HCT116 (cell line): ENCODE measurements around the gene PITRM1.

ENCODE experiments used
- CEBPB ChIP-seq: IDR thresholded peaks from 2 replicates; pipeline ENCODE4 v1.6.1; 2012; ENCODE audit warnings: low read depth
- CTCF ChIP-seq, 3 experiments: fragments of 200-600 bp in 1 of 3; sonication (generic) in 1 of 3; IDR thresholded peaks in 2 of 3; conservative IDR thresholded peaks in 1 of 3; 2 replicates each; pipeline ENCODE4 v1.5.1; 2012 to 2017; ENCODE audit warnings: low read depth in 2 of 3, low read length in 2 of 3, antibody characterized with exemption in 1 of 3, borderline replicate concordance in 1 of 3, control low read depth in 1 of 3, mild to moderate bottlenecking in 1 of 3, mixed read lengths in 1 of 3, mixed run types in 1 of 3, moderate library complexity in 1 of 3; ENCODE audit not compliant: insufficient read depth in 1 of 3
- POLR2A ChIP-seq: IDR thresholded peaks from 2 replicates; pipeline ENCODE4 v1.7.0; 2011; ENCODE audit warnings: borderline replicate concordance; ENCODE audit not compliant: insufficient read depth, insufficient read length; ENCODE audit errors: extremely low read depth
- POLR2AphosphoS5 ChIP-seq: IDR thresholded peaks from 2 replicates; pipeline ENCODE4 v1.6.1; 2011; ENCODE audit warnings: mild to moderate bottlenecking, low read depth, low read length, moderate library complexity
- RAD21 ChIP-seq: IDR thresholded peaks from 2 replicates; pipeline ENCODE4 v1.6.1; 2012; ENCODE audit warnings: low read depth, mild to moderate bottlenecking
- SIN3A ChIP-seq: IDR thresholded peaks from 2 replicates; pipeline ENCODE4 v1.6.1; 2012; ENCODE audit warnings: low read depth
- ZBTB33 ChIP-seq: IDR thresholded peaks from 2 replicates; pipeline ENCODE4 v1.6.1; 2011; ENCODE audit warnings: mild to moderate bottlenecking, low read length, moderate library complexity; ENCODE audit not compliant: insufficient replicate concordance; ENCODE audit errors: extremely low read depth
- ZNF274 ChIP-seq: fragments of 200-500 bp; sonication (Bioruptor generic); IDR thresholded peaks from 2 replicates; pipeline ENCODE4 v1.6.1; 2014; ENCODE audit warnings: mild to moderate bottlenecking, low read depth, low read length, inconsistent platforms

- TF ChIP-seq ZNF274 (no peak), POLR2A (no peak), ZBTB33 (no peak), CEBPB (no peak), RAD21 (no peak), POLR2AphosphoS5 (no peak), CTCF (IDR thresholded peaks at IDR 0.05 in 2 of 3, conservative IDR thresholded peaks at IDR 0.05 in 1 of 3; ENCODE audit: borderline replicate concordance in 1 of 3, insufficient read depth in 1 of 3, low read depth in 2 of 3, low read length in 2 of 3) (no peak), SIN3A (no peak)
Measured at GRCh38 chr10:3173171-3173878, 743 bp upstream of the PITRM1 start.
